Keratinocyte (primary cell): Measurements from ENCODE around the gene CCDC148. TPM values are rescaled to one million over a fixed set of nuclear protein-coding genes. Genes with fewer than 3 reads are reported as not detected.

Experiments used
- DNase-seq: peaks from one replicate; pipeline ENCODE4 v3.0.0-alpha.2; 2011; ENCODE audit warnings: low read depth, missing footprints, low spot score
- FAIRE-seq: peaks from 2 replicates; lab custom pipeline; 2011; peaks lifted over from hg19 to GRCh38; lab: Jason Lieb, UNC
- H2AFZ ChIP-seq: 2 replicates; pipeline ENCODE4 v1.6.0; 2012; ENCODE audit warnings: low read length, control low read depth, inconsistent platforms; ENCODE audit not compliant: control insufficient read depth
- H3K27ac ChIP-seq: 2 replicates; pipeline ENCODE4 v1.5.1; 2011; ENCODE audit warnings: low read length; ENCODE audit not compliant: control insufficient read depth, insufficient read depth
- H3K27me3 ChIP-seq: 3 replicates; pipeline ENCODE4 v1.6.0; 2011; ENCODE audit warnings: low read length; ENCODE audit not compliant: control insufficient read depth, insufficient read depth; ENCODE audit errors: extremely low read depth
- H3K36me3 ChIP-seq, 2 experiments: 2 replicates in 1 of 2; 3 replicates in 1 of 2; pipeline ENCODE4 v1.5.1; 2011; ENCODE audit warnings: low read length in 2 of 2, mild to moderate bottlenecking in 1 of 2; ENCODE audit not compliant: control insufficient read depth in 2 of 2, insufficient read depth in 2 of 2; ENCODE audit errors: extremely low read depth in 1 of 2
- H3K4me1 ChIP-seq: 3 replicates; pipeline ENCODE4 v1.5.1; 2011; ENCODE audit warnings: low read length; ENCODE audit not compliant: control insufficient read depth, insufficient read depth; ENCODE audit errors: extremely low read depth
- H3K4me2 ChIP-seq: 3 replicates; pipeline ENCODE4 v1.6.0; 2011; ENCODE audit warnings: low read depth, low read length; ENCODE audit not compliant: control insufficient read depth, insufficient read depth; ENCODE audit errors: extremely low read depth
- H3K4me3 ChIP-seq, 3 experiments: fragments of 200-600 bp in 1 of 3; sonication (generic) in 1 of 3; 2 replicates in 2 of 3; 3 replicates in 1 of 3; pipeline ENCODE4 v1.5.1; 2011 to 2016; ENCODE audit warnings: low read length in 3 of 3, mild to moderate bottlenecking in 3 of 3, control low read depth in 2 of 3, inconsistent platforms in 1 of 3, low read depth in 1 of 3, mixed read lengths in 1 of 3, mixed run types in 1 of 3, moderate library complexity in 1 of 3; ENCODE audit not compliant: control insufficient read depth in 2 of 3, insufficient read depth in 2 of 3; ENCODE audit errors: extremely low read depth in 1 of 3
- H3K79me2 ChIP-seq: 2 replicates; pipeline ENCODE4 v1.6.0; 2012; ENCODE audit warnings: low read length; ENCODE audit not compliant: control insufficient read depth, insufficient read depth
- H3K9ac ChIP-seq: 3 replicates; pipeline ENCODE4 v1.6.0; 2011; ENCODE audit warnings: low read length; ENCODE audit not compliant: control insufficient read depth, insufficient read depth; ENCODE audit errors: extremely low read depth
- H3K9me1 ChIP-seq: 3 replicates; pipeline ENCODE4 v1.6.0; 2011; ENCODE audit warnings: low read length; ENCODE audit not compliant: control insufficient read depth, insufficient read depth; ENCODE audit errors: extremely low read depth
- H3K9me3 ChIP-seq: 2 replicates; pipeline ENCODE4 v1.5.1; 2012; ENCODE audit warnings: low read depth, low read length; ENCODE audit not compliant: control insufficient read depth
- H4K20me1 ChIP-seq: 3 replicates; pipeline ENCODE4 v1.6.0; 2011; ENCODE audit warnings: low read length; ENCODE audit not compliant: control insufficient read depth, insufficient read depth; ENCODE audit errors: extremely low read depth
- CTCF ChIP-seq, 3 experiments: IDR thresholded peaks in 1 of 3; conservative IDR thresholded peaks in 1 of 3; optimal IDR thresholded peaks in 1 of 3; 2 replicates in 2 of 3; 3 replicates in 1 of 3; pipeline versions ENCODE3 to v1.5.1; 2011; ENCODE audit warnings: low read length in 3 of 3, mild to moderate bottlenecking in 3 of 3, moderate library complexity in 2 of 3, control low read depth in 1 of 3, inconsistent platforms in 1 of 3; ENCODE audit not compliant: insufficient read depth in 2 of 3; ENCODE audit errors: extremely low read depth in 1 of 3
- EZH2 ChIP-seq: IDR thresholded peaks from one replicate; pipeline ENCODE4 v1.6.1; 2012; ENCODE audit warnings: inconsistent platforms, mild to moderate bottlenecking, low read length, moderate library complexity
- dilution Hi-C: fragments of 300-500 bp; cut with MboI; formaldehyde crosslinking; loops from one replicate; pipeline ENCODE4 v1.7.0; 2020; ENCODE audit warnings: low sequenced_read_pairs; ENCODE audit not compliant: extremely low pct_ligation_motif_present
- polyA plus RNA-seq, 5 experiments: library from polyadenylated mRNA; depleted of rRNA in 3 of 5; stranded (reverse) in 3 of 5; stranded (forward) in 1 of 5; unstranded in 1 of 5; fragments of >200 nt; gene quantifications; 1 replicate in 1 of 5; 2 replicates in 3 of 5; 3 replicates in 1 of 5; pipeline versions ENCODE4 v1.2.1 to v1.2.3, GENCODE V29; 2011 to 2012; ENCODE audit warnings: missing spikeins in 2 of 5, low read depth in 1 of 5, low replicate concordance in 1 of 5

Gene CCDC148
- polyA plus RNA-seq, 1 donor (not counting 4 experiments of a cell fraction or from before 2014, with no cell fraction given): 0.39 TPM

- no peaks in the 10 kb centered on the region for H3K9me1 ChIP-seq
- no peaks in the 10 kb centered on the region for H3K36me3 ChIP-seq
- H3K9me3 ChIP-seq: no peaks in the 10 kb centered on the region
- H3K9ac ChIP-seq: no peak overlapping the region
- no peaks in the 10 kb centered on the region for H3K79me2 ChIP-seq
- FAIRE-seq (no peak), DNase-seq (no peak)
- H3K4me2 ChIP-seq: no peak overlapping the region
- H3K4me1 ChIP-seq: no peaks in the 10 kb centered on the region
- no peaks in the 10 kb centered on the region for H4K20me1 ChIP-seq
- dilution Hi-C loops: no loop called here
- TF ChIP-seq CTCF (optimal IDR thresholded peaks at IDR 0.05 in 1 of 3, IDR thresholded peaks at IDR 0.05 in 1 of 3, conservative IDR thresholded peaks at IDR 0.05 in 1 of 3; ENCODE audit: extremely low read depth in 1 of 3, insufficient read depth in 2 of 3, low read length in 3 of 3): no peak
- no peak for TF ChIP-seq EZH2
- H2AFZ ChIP-seq: no peak overlapping the region
- no peaks in the 10 kb centered on the region for H3K27me3 ChIP-seq
- H3K4me3 ChIP-seq: no peak overlapping the region
- no peak overlapping the region for H3K27ac ChIP-seq
Measured at GRCh38 chr2:158297120-158297519, 159.4 kb downstream of the CCDC148 start.

GRCh38 chr2:158293722-158294121, 162.8 kb downstream of the CCDC148 start:
- H3K27me3 ChIP-seq: peaks cover 4% of the 10 kb centered on the region
- DNase-seq: no peak
- dilution Hi-C loops: no loop called here
- no peaks in the 10 kb centered on the region for H4K20me1 ChIP-seq
- no peaks in the 10 kb centered on the region for H3K36me3 ChIP-seq
- H3K9me3 ChIP-seq: no peaks in the 10 kb centered on the region
- H3K79me2 ChIP-seq: no peaks in the 10 kb centered on the region
- no peak for FAIRE-seq
- H3K4me3 ChIP-seq: no peak overlapping the region
- H3K9ac ChIP-seq: no peak overlapping the region
- TF ChIP-seq CTCF (optimal IDR thresholded peaks at IDR 0.05 in 1 of 3, IDR thresholded peaks at IDR 0.05 in 1 of 3, conservative IDR thresholded peaks at IDR 0.05 in 1 of 3; ENCODE audit: extremely low read depth in 1 of 3, insufficient read depth in 2 of 3, low read length in 3 of 3) (no peak), EZH2 (no peak)
- no peaks in the 10 kb centered on the region for H3K9me1 ChIP-seq
- no peak overlapping the region for H3K4me2 ChIP-seq
- no peak overlapping the region for H2AFZ ChIP-seq
- H3K27ac ChIP-seq: no peak overlapping the region
- H3K4me1 ChIP-seq: no peaks in the 10 kb centered on the region
